ENCODE measurements around the gene CD247.

The CD247 gene

DNA sequence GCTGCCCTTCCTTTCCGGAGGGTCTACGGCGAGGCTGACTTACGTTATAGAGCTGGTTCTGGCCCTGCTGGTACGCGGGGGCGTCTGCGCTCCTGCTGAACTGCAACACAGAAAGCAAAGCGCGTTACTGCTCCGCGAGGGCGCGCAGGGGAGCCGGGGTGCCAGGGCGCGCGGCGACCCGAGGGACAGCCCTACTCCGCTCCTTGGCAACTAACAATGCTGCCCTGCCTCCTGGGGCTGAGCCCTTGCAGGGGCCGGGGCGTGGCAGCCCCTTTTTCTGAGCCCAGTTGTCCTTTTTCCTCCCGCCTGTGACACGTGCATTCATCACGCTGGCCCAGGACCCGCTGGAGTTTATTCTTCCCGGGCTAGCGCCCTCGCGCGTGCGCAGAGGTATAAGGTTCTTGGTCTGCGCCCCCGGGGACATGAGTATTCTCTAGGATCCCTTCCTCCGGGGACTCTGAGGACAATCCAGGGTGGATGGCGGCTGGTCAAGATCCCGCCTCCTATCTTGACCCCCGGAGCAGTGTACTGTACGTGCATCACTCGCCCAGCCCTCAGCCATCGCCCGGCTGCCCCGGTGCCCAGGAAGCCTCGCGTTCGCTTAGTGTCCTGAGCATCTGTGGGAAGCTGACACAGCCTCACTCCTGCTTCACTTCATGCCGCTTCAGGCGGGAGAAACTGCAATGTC lies 78.9 kb downstream of the CD247 start:
- DNase-seq (ENCODE audit: low spot score) = no peak

DNA sequence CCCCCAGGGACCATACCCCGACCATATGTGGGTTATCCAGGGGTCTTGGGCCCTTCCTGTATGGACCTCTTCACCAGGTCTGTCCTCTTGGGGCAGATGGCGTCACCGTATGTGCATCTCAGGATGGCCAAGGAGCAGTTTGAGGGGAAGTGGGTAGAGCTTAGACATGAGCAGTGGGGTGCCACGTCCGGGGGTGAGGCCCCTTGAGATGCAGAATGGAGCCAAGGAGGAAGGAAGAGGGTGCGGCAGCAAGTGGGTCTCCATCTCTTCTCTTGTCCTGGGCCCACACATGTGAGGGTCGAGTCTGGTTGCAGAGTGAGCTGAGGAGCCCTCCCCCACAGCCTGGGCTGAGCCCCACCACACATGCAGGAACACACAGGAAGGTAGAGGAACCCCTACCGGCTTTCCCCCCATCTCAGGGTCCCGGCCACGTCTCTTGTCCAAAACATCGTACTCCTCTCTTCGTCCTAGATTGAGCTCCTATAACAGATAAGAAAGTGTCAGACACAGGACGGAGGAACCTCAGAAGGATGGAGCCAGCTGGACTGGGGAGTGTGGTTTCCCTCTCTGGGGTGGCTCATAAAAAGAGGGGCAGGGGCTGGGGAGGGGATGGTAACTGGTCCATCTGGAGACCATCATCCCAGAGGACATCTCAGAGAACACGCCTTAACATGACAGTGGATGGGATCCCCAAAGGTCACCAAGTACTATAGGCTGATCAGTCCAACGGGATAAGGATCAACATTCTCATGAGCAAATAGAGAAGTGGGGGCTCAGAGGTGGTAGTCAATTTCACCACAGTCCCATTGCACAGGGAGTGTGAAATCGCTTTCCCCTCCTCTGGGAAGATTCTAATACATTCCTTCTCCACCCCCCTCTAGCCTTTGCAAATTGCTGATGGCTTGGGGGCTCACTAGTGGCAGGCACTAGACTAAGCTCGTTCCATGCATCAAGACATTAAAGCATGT lies 79.9 kb downstream of the CD247 start:
- no peak for DNase-seq (ENCODE audit: low spot score)

DNA sequence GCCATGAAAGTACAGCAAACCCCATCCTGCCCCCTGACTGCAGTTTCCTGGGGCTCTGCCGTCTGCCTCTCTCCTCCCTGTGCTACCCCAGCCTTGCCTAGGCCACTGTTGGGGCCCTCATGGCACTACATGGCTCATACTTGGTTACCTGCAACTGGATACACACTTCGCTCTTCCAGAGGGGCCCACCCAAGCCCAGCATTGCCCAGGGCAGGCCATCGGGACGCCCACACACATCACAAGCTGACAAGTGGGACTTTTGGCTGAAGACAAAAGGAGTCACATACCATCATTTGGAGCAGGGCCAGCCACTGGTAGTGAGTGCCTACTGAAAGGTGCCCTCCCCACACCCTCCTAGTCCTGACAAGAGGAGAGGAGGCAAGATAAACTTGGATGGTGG lies 82.8 kb downstream of the CD247 start:
- DNase-seq (ENCODE audit: low spot score) = no peak

DNA sequence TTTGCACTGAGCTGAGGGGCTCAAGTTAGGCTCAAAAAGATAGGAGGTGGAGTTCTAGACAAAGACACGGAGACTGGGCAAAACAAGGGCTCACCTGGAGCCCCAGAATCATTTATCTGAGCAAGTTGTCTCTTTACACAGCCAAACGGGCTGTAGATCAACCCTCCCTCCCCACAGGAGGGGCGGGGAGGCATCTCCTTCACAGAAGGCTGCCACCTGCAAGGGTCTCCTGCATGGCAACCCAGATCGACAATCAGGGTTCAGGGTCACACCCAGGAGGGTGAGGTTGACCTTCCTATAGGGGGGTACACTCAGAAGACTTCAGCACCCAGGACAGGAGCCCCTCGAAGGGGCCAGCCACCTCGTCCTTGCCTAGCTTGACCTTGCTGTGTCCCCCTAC lies 84.0 kb downstream of the CD247 start:
- no peak for DNase-seq (ENCODE audit: low spot score)

DNA sequence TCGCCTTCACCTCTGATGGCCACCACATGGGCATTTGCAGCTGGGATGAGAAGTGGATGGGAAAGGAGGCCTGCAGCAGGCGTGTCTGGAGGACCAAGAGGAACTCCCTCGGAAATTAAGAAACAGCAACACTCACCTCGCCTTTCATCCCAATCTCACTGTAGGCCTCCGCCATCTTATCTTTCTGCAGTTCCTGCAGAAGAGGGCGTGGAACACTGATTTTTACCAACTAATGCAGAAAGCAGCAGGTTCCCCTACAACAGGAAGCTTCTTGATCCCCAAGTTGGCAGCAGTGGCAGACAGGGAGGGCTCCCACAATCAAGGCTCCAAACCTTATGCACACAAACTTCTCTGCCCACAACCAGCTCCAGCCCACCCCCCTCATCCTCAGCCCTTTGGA lies 84.4 kb downstream of the CD247 start:
- DNase-seq (ENCODE audit: low spot score) = no peak

DNA sequence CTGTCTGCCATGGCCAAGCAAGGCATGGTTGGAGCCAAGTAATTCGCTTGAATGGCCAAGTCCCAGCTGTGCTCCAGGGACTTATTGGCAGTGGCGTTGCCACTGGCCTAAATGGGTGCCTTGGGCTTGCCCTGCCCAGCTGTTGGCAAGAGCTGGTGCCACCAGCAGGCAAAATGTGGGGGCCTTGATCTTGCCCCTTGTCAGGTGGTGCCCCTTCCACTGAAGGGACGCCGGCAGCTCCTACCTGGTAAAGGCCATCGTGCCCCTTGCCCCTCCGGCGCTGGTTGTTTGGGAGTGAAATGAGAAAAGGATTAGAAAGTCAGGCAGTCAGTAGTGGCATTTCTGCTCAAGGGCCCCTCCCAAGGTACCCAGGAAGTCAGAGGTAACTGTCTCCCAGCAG lies 85.5 kb downstream of the CD247 start:
- DNase-seq (ENCODE audit: low spot score) = no peak

DNA sequence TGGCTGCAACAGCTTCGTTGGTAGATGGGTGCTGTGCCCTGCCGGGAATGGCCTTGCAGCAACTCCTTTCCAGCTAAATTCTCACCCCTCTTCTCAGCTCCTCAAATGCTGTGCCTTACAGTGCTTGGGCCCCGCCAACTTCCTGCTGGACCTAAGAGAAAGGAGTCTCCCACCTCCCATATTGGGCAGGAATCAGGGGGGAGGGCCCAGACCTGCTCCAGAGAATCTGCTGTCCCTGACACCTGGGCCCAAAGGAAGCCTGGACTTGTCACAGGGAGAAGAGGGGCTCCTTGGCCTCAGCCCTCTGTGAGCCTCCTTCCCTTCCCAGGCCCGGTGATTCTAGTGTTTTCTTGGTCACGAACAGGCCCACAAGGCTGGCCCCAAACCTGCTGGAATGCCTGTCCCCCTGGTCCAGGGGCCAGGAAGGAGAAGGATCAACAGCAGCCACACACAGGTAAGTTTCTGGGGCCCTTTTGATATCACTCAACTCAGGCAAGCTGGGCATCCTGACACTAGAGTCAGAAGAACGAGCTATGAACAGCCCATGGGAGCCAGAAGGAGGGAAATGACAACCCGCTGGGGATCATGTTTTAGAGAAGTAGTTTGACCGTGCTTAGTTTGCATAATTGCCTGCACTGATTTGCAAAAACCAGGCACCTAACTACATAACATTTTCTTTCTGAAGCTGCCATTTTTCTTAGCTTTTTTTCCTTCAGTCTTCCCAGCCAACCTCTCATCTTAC lies 86.2 kb downstream of the CD247 start:
- no peak for DNase-seq (ENCODE audit: low spot score)

DNA sequence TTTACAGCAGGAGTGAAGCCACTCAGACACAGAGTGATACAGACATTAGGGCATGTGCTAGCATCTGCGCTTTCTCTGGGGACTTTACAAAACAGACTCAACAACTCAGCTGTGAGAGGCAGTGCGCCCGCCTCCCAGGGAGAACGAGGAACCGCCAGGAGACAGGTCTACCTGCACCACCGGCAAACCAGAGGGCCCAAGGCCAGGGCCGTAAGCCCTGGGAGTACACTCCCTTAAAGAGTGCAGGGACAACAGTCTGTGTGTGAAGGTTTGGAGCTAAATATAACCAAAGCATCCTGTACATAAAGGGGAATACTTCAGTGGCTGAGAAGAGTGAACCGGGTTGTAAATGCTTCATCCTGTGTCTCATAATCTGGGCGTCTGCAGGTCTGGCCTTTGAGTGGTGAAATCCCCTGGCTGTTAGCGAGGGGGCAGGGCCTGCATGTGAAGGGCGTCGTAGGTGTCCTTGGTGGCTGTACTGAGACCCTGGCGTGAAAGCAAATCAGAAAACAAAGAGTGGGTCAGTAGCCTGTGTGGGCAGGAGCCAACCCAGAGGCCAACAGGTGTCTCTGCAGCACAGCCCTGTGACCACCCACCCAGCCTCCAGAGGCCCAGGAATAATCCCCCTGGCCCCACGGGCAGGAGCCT lies 86.9 kb downstream of the CD247 start:
- no peak for DNase-seq (ENCODE audit: low spot score)

DNA sequence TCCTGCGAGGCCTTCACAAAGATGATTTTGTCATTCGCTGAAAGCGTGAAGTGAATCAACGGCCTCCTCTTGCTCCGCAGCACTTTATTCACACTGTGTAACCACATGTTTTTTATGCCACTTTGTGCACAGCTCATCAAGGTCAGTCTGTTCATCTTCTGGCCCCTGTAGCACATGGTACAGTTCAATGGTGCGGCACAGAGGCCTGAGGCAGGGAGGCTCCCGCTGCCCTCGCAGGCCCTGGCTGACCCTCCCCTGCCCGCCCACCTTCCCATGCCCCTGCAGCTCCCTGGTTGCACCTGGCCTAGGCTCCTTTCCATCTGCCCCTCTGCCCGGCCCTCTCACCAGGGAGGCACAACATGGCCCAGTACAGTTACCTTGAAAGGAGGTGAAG lies 87.5 kb downstream of the CD247 start:
- DNase-seq (ENCODE audit: low spot score) = no peak

DNA sequence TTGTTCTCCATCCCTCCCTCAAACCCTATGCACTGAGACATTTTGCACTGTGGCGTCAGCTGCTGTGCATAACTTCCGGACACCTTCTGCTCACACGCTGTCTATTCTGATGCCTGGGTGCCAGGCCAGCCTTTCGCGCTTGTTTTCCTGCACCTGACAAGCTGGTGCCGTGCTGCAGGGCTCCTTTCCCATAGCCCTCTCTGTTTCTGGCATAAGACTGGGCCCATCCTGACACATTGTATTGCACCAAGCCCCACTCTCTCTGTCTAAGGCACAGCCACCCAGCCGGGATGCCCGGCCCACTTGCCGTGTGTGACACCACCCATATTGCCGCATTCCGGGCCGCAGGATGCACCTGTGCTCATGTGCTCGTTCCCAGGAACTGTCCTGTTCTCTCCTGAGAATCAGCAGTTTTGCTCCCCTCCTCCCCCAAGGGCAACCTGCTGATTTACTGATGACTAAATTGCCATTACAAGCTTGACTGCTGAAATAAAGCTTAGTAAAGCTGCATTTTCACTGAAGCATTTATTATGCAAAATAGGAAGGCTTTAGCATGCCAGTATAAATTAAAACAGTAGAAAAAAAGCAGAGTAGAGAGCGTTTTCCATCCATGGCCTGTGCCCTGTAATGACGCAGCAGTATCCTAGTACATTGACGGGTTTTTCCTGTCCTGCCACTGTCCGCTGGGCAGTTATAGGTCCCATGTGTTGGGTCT lies 88.0 kb downstream of the CD247 start:
- DNase-seq (ENCODE audit: low spot score) = no peak

DNA sequence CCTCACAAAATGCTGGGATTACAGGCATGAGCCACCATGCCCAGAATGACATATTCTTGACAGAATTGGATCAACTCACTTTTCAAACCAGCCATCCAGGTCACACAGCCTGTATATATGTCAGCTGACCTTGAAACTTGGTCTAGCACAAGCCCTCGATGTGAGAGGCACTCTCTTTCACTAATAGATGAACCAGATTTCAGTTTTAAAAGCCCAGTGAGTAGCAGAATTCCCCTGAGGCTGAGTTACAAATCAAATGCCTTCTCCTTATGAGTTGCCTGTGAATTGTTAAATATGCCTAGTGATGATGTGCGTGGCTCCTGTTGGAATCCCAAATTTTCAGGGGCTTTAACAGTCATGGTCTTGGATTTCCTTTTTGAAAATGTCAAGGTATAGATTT lies 88.7 kb downstream of the CD247 start:
- DNase-seq (ENCODE audit: low spot score) = no peak

DNA sequence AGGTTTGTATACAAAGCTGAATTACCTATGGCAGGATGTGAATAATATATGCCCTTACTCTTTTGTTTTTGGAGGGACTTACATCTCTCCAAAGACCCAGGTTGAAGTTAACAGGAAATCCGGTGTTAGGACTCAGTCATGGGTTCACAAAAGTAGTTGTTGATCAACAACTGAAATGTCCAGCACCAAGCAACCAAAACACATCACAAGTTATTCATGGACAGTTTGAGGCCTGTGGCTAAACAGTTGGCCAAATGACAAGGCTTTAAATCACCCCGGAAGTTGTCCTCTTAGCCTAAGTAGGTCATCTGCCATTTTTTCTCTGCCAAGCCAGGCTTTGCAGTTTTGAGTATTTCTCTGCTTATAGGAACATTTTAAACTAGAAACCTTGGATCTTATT lies 89.9 kb downstream of the CD247 start:
- DNase-seq (ENCODE audit: low spot score) = no peak

DNA sequence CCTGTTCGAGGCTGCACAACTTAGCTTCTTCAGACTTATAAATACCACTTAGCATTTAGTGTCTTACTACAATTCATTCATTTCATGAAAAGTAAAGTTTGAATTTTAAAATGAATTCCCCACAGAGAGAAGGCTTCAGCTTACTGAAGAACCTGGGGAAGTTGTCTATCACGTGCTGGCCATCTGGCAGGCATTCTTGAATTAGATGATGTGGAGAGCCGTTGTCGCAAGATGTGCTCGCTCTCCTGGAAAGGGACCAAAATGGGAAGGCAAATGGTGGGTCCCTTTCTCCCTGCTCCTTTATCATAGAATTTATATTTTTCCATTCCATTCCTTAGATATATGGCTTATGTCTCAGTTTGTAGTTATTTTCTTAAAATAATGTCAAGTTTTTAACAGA lies 90.5 kb downstream of the CD247 start:
- DNase-seq (ENCODE audit: low spot score) = no peak

DNA sequence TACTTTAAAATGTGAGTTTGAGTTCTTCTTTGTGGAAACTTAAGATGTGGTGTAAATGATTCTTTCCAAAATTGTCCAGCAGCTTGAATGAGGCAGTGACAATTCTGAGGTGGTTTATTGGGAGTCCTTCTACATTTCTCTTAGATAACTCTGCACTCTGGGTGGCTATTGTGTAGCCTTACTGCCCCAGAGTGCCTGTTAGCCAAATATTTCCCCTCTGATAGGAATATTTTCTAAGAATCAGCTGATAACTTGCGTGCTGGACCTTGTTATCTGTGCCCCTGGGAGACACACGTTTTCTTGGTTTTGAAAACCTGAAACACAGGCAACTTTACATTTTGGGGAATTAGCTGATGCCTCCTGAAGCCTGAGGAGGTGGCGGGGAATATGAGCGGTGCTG lies 91.6 kb downstream of the CD247 start:
- DNase-seq (ENCODE audit: low spot score) = no peak

DNA sequence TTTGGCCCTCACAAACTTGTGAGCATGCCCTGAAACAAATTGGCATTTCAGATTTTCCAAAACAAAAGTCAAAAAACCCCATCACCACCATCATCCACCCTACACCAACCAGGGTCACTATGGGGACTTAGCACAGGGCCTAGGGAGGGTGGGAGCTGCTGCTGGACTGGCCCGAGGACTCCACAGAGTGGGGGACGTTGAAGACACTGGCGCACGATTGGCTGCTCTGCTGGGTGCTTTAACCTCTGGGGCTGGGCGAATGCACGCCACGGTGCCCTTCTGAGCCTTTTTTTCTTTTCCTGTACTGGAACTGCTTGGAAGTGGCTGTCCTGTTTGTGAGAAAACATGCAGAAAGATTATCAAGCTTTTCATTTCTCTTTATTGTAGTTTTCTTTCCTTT lies 92.8 kb downstream of the CD247 start:
- DNase-seq (ENCODE audit: low spot score) = no peak

DNA sequence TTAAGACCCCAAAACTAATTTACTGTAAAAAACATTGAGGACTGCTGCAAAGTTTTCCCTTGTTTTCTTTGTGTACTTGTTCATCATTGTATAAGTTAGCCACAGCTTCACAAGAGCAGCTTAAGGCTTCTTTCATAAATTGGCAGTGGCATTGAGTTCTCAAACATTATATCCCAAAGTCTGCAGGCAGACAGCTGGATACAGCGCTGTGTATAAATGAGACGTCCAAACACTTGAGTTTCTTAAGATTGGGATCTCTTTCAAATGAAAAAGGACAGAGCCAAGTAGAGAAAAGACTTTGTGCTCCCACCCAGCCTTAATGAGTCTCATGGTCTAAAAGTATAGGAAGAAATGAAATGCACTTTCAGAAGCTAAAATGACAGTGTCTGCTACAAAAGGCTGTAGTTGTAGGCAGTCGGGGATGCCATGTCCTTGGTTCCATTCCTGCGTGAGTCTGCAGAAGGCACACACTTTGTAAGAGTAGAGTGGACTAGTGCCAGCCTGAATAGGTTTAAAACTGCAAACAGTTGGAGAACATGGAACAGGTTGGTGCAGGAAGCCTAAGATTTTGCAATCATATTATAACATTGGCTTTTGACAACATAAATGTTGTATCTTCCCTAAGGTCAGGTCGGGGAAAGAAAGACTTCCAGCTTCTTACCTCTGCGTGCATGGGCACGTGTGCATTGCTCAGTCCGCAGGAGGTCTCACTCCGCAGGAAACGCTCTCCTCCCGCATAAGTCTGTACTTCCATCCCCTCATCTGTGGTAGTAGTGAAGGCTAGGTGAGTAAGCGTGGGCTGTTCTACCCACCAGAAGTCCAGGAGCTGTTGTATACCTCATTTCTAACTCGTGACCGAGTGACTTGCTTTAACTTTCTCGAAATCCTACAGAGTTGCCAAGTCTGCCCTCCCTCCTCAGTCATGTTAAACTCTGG lies 94.4 kb downstream of the CD247 start:
- DNase-seq (ENCODE audit: low spot score) = no peak

DNA sequence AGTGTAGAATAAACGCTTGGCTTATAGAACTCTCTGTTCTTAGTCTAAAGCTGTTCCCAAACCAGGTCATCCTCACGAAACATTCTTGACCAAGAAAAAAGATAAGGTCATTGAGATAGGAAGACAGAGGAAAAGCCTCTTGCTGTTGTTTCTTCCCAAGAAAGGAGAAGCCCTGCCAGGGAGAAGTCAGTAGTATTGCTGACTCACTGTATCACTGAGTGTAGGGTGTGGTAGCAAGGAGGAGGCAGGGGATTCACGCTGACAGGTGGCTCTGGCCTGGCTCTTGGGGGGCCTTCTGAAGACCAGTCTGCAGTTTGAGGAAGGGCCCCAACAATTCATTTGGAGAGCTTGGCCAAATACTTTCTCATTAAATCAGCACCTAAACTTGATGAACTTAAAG lies 97.8 kb downstream of the CD247 start:
- DNase-seq (ENCODE audit: low spot score) = no peak

DNA sequence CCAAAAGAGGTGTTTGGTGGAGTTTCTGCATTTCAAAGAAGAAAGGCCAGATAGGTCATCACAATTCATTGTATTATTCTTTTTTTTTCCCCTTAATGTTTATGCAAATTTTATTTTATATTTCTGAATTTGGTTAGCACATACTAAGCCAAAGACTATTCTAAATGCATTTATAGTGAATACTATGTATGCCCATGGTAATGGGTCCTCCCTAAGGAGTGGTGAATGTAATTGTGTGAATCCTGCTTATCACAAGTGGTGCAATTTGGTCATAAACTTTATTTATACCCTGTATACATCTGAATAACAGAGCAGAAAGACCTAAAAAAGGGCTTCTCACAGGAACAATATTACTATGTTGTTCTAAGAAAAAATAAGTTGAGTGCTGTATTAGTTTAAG lies 99.1 kb downstream of the CD247 start:
- DNase-seq (ENCODE audit: low spot score) = no peak

DNA sequence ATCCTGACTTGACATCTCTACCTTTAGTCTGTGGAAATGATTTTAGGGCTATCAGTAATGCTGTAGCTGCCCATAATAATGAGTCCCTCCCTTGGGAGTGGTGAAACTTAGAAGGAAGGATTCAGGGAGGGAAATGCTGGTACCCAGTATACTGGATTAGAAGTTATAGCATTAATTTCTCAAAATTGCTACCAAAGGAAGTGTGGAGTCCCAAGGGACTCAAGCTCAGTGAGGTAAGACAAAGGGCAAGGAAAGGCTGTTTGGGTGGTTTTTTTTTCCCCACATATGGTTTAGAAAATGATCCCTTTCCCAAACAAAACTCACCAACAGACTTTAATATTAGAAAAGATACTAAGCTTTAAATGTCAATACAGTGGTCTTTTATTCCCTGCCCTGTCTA lies 99.9 kb downstream of the CD247 start:
- DNase-seq (ENCODE audit: low spot score) = no peak

DNA sequence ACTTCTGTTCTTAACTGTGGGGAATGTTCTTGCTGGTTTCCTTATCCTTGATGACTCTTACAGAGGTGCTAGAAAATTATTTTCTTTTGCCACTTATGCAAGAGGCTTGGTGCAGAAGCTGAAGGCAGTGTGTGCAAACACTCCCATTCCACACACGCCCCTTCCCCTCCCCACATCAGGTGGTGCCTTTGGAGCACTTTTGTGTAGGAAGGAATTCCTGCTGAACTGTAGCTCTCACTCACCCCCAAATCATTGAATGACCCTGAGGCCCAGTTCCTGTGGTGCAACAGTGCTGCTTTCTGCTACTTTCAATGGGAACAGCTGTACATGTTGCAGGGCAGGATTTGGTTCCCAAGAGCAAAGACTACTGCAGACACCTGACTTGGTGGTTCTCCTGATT lies 101.8 kb downstream of the CD247 start:
- no peak for DNase-seq (ENCODE audit: low spot score)

DNA sequence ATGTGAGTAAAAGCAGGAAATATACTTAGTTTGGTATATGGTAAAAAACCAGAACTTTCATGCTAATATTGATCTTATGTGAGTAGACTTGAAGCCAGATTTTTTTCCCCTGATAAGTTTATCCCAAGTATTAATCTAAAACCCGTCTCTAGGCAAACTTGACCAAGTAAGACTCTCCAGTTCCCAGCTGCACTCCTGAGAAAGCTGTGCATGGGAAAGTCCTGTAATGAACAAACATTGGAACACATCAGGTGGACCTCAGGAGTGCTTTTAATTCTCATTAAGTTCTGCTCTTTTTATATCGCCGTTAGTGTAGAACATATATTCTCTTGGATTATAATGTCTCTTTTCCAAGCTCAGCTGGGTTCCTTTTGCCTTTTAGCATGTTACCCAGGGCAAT lies 105.0 kb downstream of the CD247 start:
- DNase-seq (ENCODE audit: low spot score) = no peak

Data from CD4-positive, alpha-beta T cell treated with Interleukin-15 for 4 hours (primary cell).